Measurements from ENCODE around the gene ARHGEF7. TPM values are rescaled to one million over a fixed set of nuclear protein-coding genes. Genes with fewer than 3 reads are reported as not detected.

ARHGEF7 gene
- total RNA-seq, 2 donors from 2014 or later: 57.9 to 97.3 TPM

- WGBS: 76% methylated on average over 20 of the region's 20 CpGs
- Histone ChIP-seq H3K27me3 (replicated peaks; ENCODE audit: insufficient read depth) (no peaks in the 10 kb centered on the region), H3K4me3 (no peak overlapping the region), H3K27ac (no peak overlapping the region), H3K36me3 (peaks cover 3 to 9% of the 10 kb centered on the region in 2 donors), H3K4me1 (replicated peaks) (no peaks in the 10 kb centered on the region), H3K9me3 (no peaks in the 10 kb centered on the region)
- no peak for DNase-seq (ENCODE audit: low spot score)
- intact Hi-C loops (cut with DNase I): no loop called here
- no peak for TF ChIP-seq POLR2A (IDR thresholded peaks at IDR 0.05)
- TF ChIP-seq, protein P1, sequence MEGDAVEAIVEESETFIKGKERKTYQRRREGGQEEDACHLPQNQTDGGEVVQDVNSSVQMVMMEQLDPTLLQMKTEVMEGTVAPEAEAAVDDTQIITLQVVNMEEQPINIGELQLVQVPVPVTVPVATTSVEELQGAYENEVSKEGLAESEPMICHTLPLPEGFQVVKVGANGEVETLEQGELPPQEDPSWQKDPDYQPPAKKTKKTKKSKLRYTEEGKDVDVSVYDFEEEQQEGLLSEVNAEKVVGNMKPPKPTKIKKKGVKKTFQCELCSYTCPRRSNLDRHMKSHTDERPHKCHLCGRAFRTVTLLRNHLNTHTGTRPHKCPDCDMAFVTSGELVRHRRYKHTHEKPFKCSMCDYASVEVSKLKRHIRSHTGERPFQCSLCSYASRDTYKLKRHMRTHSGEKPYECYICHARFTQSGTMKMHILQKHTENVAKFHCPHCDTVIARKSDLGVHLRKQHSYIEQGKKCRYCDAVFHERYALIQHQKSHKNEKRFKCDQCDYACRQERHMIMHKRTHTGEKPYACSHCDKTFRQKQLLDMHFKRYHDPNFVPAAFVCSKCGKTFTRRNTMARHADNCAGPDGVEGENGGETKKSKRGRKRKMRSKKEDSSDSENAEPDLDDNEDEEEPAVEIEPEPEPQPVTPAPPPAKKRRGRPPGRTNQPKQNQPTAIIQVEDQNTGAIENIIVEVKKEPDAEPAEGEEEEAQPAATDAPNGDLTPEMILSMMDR (IDR thresholded peaks at IDR 0.05): no peak
- TF ChIP-seq POLR2AphosphoS5 (IDR thresholded peaks at IDR 0.05): no peak
These were observed 189.6 kb downstream of the ARHGEF7 start for GRCh38 chr13:111304603-111305289.

DNA sequence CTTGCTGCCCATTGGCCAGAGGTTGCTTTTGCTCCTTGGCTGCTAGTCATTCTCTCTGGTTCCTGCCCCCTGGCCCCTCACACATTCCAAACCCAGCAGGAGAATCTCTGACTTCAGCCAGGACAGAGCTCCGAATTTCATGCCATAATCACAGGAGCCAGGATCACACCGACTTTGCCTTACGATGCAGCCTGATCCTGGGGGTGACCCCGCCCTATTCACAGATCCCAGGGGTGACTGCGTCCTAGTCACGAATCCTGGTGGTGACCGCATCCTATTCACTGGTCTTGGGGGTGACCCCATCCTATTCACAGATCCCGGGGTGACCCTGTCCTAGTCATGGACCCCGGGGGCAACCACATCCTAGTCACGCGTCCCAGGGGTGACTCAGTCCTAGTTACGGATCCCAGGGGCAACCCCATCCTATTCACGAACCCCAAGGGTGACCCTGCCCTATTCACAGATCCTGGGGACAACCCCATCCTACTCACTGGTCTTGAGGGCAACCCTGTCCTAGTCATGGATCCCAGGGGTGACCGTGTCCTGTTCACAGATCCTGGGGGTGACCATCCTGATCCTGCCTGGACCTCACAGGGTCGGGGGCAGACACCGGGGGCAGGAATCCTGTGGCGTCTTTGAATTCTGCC is 198.0 kb downstream of the ARHGEF7 start:
- Histone ChIP-seq H3K27me3 (replicated peaks; ENCODE audit: insufficient read depth) (no peaks in the 10 kb centered on the region), H3K36me3 (no peaks in the 10 kb centered on the region), H3K4me1 (replicated peaks) (no peaks in the 10 kb centered on the region), H3K27ac (no peak overlapping the region), H3K4me3 (no peak overlapping the region), H3K9me3 (no peaks in the 10 kb centered on the region)
- TF ChIP-seq POLR2A (IDR thresholded peaks at IDR 0.05): no peak
- intact Hi-C loops (cut with DNase I): no loop called here
- no peak for DNase-seq (ENCODE audit: low spot score)
- 97% methylated on average over 17 of the region's 17 CpGs for WGBS

DNA sequence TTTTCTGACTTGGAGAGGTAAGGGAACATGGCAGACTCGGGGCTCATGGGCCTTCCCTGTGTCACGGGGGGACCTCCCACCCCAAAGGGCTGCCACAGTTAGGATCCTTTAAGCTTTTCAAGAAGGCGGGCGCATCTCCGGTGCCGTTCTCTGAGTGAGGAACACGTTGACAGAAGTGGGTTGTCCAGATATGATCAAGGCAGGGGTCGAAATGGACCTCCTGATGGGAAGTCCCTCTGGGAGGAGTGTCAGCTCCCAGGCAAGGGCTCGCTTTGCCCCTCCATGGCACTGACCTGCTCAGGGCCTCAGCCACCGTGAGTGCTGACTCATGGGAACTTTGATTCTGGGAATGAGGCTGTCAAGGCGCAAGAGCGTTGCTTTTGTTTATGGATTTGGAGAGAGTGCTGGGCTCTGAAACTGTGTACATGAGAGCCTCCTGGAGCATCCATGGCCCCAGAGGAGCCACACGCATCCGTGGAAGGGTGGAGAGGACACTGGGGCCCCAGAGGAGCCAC is 198.9 kb downstream of the ARHGEF7 start:
- Histone ChIP-seq H3K9me3 (no peaks in the 10 kb centered on the region), H3K27me3 (replicated peaks; ENCODE audit: insufficient read depth) (no peaks in the 10 kb centered on the region), H3K36me3 (no peaks in the 10 kb centered on the region), H3K27ac (no peak overlapping the region), H3K4me3 (no peak overlapping the region), H3K4me1 (replicated peaks) (no peaks in the 10 kb centered on the region)
- no peak for TF ChIP-seq POLR2A (IDR thresholded peaks at IDR 0.05)
- TF ChIP-seq POLR2AphosphoS5 (IDR thresholded peaks at IDR 0.05): no peak
- TF ChIP-seq, protein P1 (IDR thresholded peaks at IDR 0.05): no peak
- WGBS: 81% methylated on average over 14 of the region's 14 CpGs
- no peak for DNase-seq (ENCODE audit: low spot score)
- intact Hi-C loops (cut with DNase I): no loop called here

- WGBS: 73% methylated on average over 6 of the region's 6 CpGs
These were observed 199.7 kb downstream of the ARHGEF7 start for GRCh38 chr13:111314852-111315251.

DNA sequence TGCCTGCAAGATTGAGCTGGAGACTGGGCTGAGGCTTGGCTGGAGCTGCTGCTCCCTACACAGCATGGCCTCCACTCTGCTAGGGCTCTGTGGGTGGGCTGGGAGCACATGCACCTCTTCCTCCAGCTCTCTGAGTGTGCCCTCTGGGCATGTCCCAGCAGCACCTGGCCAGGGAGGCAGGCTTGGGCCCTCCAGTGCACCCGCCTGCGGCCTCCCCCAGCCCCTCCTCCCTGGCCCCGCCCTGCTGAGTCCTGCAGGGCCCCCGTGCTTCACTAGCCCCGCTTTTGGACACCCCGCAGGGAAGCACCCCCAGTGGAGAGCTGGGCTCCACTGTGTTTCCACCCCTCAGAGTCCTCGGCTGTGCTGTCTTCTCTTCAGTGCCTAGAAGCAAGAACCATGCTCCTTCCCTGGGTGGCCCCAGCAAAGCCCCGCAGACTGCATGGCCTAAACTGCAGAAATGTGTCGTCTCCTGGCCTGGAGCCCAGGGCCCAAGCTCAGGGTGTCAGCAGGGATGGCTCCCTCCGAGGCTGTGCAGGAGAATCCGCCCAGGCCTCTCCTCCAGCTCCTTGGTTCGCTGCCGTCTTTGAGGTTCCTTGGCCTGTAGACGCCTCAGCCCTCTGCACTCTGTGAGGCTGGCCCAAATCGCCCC is 200.4 kb downstream of the ARHGEF7 start:
- no peaks in the 10 kb centered on the region for H3K4me1 ChIP-seq (replicated peaks)
- intact Hi-C loops (cut with DNase I): no loop called here
- H3K36me3 ChIP-seq: no peaks in the 10 kb centered on the region
- TF ChIP-seq, protein P1 (IDR thresholded peaks at IDR 0.05): no peak
- TF ChIP-seq POLR2A (IDR thresholded peaks at IDR 0.05) (no peak), POLR2AphosphoS5 (IDR thresholded peaks at IDR 0.05) (no peak)
- H3K27ac ChIP-seq: no peak overlapping the region
- no peak overlapping the region for H3K4me3 ChIP-seq
- H3K9me3 ChIP-seq: no peaks in the 10 kb centered on the region
- 61% methylated on average over 15 of the region's 15 CpGs for WGBS
- no peaks in the 10 kb centered on the region for H3K27me3 ChIP-seq (replicated peaks; ENCODE audit: insufficient read depth)
- no peak for DNase-seq (ENCODE audit: low spot score)

More at GRCh38 chr13:111314852-111315251, 199.7 kb downstream of the ARHGEF7 start:
- DNase-seq (ENCODE audit: low spot score): no peak
- Histone ChIP-seq H3K4me1 (replicated peaks) (no peaks in the 10 kb centered on the region), H3K27me3 (replicated peaks; ENCODE audit: insufficient read depth) (no peaks in the 10 kb centered on the region), H3K27ac (no peak overlapping the region), H3K36me3 (no peaks in the 10 kb centered on the region), H3K4me3 (no peak overlapping the region), H3K9me3 (no peaks in the 10 kb centered on the region)
- no peak for TF ChIP-seq POLR2A (IDR thresholded peaks at IDR 0.05)
- TF ChIP-seq POLR2AphosphoS5 (IDR thresholded peaks at IDR 0.05): no peak
- TF ChIP-seq, protein P1 (IDR thresholded peaks at IDR 0.05): no peak
- intact Hi-C loops (cut with DNase I): no loop called here
